Endothelial cell of umbilical vein (primary cell): ENCODE data around the gene FRMD4A.

Experiments
- EZH2 ChIP-seq: IDR thresholded peaks from 2 replicates; pipeline ENCODE4 v1.6.1; 2012; ENCODE audit warnings: borderline replicate concordance, low read depth, mild to moderate bottlenecking, moderate library complexity, low read length, inconsistent platforms; ENCODE audit not compliant: severe bottlenecking
- JUN ChIP-seq: IDR thresholded peaks from 2 replicates; pipeline ENCODE4 v1.6.1; 2011; ENCODE audit warnings: borderline replicate concordance, low read depth; ENCODE audit not compliant: insufficient read length, insufficient read depth
- MYC ChIP-seq: IDR thresholded peaks from one replicate; pipeline ENCODE4 v1.6.1; 2011; ENCODE audit warnings: mild to moderate bottlenecking, low read depth, low read length
- POLR2A ChIP-seq: IDR thresholded peaks from 2 replicates; pipeline ENCODE4 v1.6.1; 2012; ENCODE audit warnings: low read depth, mild to moderate bottlenecking, control low read depth, low read length
- POLR2AphosphoS5 ChIP-seq: IDR thresholded peaks from 2 replicates; pipeline ENCODE4 v1.6.1; 2012; ENCODE audit warnings: low read depth, mild to moderate bottlenecking, control low read depth, low read length, moderate library complexity; ENCODE audit not compliant: insufficient read depth
- TF ChIP-seq, protein P1 (sequence below), 2 donors: IDR thresholded peaks; 1 replicate in 1 of 2; 2 replicates in 1 of 2; pipeline ENCODE4 v1.5.1; 2011; ENCODE audit warnings: low read length in 2 of 2, mild to moderate bottlenecking in 2 of 2, moderate library complexity in 2 of 2, control low read depth in 1 of 2, inconsistent platforms in 1 of 2, low read depth in 1 of 2; ENCODE audit not compliant: insufficient read depth in 1 of 2; ENCODE audit errors: extremely low read depth in 1 of 2
- TF ChIP-seq, protein P2 (sequence below): IDR thresholded peaks from 2 replicates; pipeline ENCODE4 v1.6.1; 2011; ENCODE audit not compliant: insufficient read depth, insufficient read length

DNA sequence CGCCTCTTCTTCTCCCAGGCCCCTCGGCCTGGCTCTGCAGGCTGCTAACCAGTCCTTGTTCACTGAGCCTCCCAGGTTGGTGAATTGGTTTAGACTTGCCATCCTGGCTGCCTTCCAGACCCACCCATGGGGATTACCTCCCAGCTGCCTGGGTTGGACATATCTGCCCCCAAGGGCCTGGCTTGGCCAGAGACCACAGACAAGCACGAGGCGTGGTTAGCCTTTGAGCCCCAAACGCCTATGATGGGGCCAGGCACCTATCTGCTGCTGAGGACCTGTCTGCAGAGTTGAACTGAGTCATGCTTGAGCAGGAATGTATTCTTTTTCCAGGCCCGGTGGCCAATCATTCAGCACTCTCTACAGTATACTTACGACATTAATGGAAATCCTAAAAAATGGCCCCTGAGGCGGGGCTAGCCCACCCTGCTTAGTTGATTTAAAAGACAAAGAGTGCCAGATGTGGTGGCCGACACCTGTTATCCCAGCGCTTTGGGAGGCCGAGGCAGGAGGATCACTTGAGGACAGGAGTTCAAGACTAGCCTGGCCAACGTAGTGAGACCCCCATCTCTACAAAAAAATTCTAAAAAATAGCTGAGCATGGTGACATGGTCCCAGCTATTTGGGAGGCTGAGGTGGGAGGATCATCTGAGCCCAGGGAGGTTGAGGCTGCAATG is 361.5 kb downstream of the FRMD4A start:
- TF ChIP-seq, protein P1, sequence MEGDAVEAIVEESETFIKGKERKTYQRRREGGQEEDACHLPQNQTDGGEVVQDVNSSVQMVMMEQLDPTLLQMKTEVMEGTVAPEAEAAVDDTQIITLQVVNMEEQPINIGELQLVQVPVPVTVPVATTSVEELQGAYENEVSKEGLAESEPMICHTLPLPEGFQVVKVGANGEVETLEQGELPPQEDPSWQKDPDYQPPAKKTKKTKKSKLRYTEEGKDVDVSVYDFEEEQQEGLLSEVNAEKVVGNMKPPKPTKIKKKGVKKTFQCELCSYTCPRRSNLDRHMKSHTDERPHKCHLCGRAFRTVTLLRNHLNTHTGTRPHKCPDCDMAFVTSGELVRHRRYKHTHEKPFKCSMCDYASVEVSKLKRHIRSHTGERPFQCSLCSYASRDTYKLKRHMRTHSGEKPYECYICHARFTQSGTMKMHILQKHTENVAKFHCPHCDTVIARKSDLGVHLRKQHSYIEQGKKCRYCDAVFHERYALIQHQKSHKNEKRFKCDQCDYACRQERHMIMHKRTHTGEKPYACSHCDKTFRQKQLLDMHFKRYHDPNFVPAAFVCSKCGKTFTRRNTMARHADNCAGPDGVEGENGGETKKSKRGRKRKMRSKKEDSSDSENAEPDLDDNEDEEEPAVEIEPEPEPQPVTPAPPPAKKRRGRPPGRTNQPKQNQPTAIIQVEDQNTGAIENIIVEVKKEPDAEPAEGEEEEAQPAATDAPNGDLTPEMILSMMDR (IDR thresholded peaks at IDR 0.05; ENCODE audit: extremely low read depth in 1 of 2, insufficient read depth in 1 of 2, low read depth in 1 of 2, low read length in 2 of 2): no peak
- no peak for TF ChIP-seq POLR2A
- TF ChIP-seq EZH2: no peak
- TF ChIP-seq, protein P2, sequence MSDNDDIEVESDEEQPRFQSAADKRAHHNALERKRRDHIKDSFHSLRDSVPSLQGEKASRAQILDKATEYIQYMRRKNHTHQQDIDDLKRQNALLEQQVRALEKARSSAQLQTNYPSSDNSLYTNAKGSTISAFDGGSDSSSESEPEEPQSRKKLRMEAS: no peak
- TF ChIP-seq POLR2AphosphoS5: no peak
- no peak for TF ChIP-seq MYC
- no peak for TF ChIP-seq JUN
